ENCODE measurements around the gene INSIG2.

The INSIG2 gene

DNA sequence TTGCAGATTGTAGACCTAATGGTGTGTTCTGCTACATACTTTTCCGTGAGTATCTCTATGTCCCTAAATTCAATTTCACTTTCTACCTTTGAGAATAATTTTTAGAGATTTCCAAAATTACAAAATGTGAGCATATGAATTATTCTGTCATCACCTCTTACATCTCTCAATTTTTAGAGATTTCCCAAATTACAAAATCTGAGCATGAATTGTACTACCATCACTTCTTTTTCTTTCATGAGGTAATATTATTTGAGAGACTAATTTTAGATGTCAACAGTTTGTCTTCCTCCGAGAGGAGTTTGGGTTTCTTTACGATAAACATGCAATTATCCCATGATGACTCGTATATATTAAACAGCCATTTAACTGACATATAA lies 32.1 kb downstream of the INSIG2 start:
- no peaks in the 10 kb centered on the region for H3K79me2 ChIP-seq (ENCODE audit: insufficient read depth, low read length)
- H3K4me1 ChIP-seq (ENCODE audit: insufficient read depth, low read length, severe bottlenecking), result no peaks in the 10 kb centered on the region
- H3K4me3 ChIP-seq (ENCODE audit: low read depth, low read length, poor library complexity, severe bottlenecking), result no peak overlapping the region
- H2AFZ ChIP-seq (ENCODE audit: low read length), result no peak overlapping the region
- no peak overlapping the region for H3K4me2 ChIP-seq (ENCODE audit: low read length)
- H3F3A ChIP-seq (ENCODE audit: insufficient read depth, low read length), result no peaks in the 10 kb centered on the region
- H3K27ac ChIP-seq (ENCODE audit: low read depth, low read length, poor library complexity, severe bottlenecking), result no peak overlapping the region
- no peaks in the 10 kb centered on the region for H3K9me3 ChIP-seq (ENCODE audit: low read length)
- no peak overlapping the region for H3K9ac ChIP-seq (ENCODE audit: low read length)
- H3K27me3 ChIP-seq (ENCODE audit: insufficient read depth, low read length), result no peaks in the 10 kb centered on the region
- H4K20me1 ChIP-seq (ENCODE audit: insufficient read depth, low read length), result no peaks in the 10 kb centered on the region
- H3K9me2 ChIP-seq (ENCODE audit: low read depth, low read length), result no peaks in the 10 kb centered on the region
- H3K36me3 ChIP-seq (ENCODE audit: insufficient read depth, low read length), result no peaks in the 10 kb centered on the region
- TF ChIP-seq, protein P1, sequence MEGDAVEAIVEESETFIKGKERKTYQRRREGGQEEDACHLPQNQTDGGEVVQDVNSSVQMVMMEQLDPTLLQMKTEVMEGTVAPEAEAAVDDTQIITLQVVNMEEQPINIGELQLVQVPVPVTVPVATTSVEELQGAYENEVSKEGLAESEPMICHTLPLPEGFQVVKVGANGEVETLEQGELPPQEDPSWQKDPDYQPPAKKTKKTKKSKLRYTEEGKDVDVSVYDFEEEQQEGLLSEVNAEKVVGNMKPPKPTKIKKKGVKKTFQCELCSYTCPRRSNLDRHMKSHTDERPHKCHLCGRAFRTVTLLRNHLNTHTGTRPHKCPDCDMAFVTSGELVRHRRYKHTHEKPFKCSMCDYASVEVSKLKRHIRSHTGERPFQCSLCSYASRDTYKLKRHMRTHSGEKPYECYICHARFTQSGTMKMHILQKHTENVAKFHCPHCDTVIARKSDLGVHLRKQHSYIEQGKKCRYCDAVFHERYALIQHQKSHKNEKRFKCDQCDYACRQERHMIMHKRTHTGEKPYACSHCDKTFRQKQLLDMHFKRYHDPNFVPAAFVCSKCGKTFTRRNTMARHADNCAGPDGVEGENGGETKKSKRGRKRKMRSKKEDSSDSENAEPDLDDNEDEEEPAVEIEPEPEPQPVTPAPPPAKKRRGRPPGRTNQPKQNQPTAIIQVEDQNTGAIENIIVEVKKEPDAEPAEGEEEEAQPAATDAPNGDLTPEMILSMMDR (IDR thresholded peaks at IDR 0.05; ENCODE audit: low read length), result no peak
- TF ChIP-seq EZH2 (IDR thresholded peaks at IDR 0.05; ENCODE audit: borderline replicate concordance, low read length), result no peak

DNA sequence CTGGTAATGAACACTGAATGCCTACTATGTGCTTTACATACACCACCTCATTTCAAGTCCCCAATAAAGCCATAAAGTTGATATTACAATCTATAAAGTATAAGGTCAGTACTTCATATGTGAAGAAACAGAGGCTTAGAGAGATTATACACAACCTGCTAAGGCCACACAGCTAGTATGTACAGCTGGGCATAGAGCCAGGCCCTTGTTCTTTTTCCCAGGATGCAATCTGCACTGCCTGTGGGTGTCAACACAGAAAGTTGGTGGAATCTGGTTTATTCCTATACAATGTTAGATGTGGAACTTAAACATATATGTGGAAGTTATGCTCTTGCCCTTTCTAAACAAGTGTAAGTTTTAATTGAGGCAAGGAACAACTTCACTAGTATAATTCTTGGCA lies 32.8 kb downstream of the INSIG2 start:
- H3K36me3 ChIP-seq (ENCODE audit: insufficient read depth, low read length), result no peaks in the 10 kb centered on the region
- H3K4me3 ChIP-seq (ENCODE audit: low read depth, low read length, poor library complexity, severe bottlenecking), result no peak overlapping the region
- no peak overlapping the region for H3K9ac ChIP-seq (ENCODE audit: low read length)
- no peak overlapping the region for H3K27ac ChIP-seq (ENCODE audit: low read depth, low read length, poor library complexity, severe bottlenecking)
- H3K4me2 ChIP-seq (ENCODE audit: low read length), result no peak overlapping the region
- no peak overlapping the region for H2AFZ ChIP-seq (ENCODE audit: low read length)
- H3K4me1 ChIP-seq (ENCODE audit: insufficient read depth, low read length, severe bottlenecking), result no peaks in the 10 kb centered on the region
- TF ChIP-seq EZH2 (IDR thresholded peaks at IDR 0.05; ENCODE audit: borderline replicate concordance, low read length), result no peak
- TF ChIP-seq, protein P1 (IDR thresholded peaks at IDR 0.05; ENCODE audit: low read length), result no peak
- H3K79me2 ChIP-seq (ENCODE audit: insufficient read depth, low read length), result no peaks in the 10 kb centered on the region
- H3F3A ChIP-seq (ENCODE audit: insufficient read depth, low read length), result no peaks in the 10 kb centered on the region
- no peaks in the 10 kb centered on the region for H3K9me3 ChIP-seq (ENCODE audit: low read length)
- H4K20me1 ChIP-seq (ENCODE audit: insufficient read depth, low read length), result no peaks in the 10 kb centered on the region
- no peaks in the 10 kb centered on the region for H3K9me2 ChIP-seq (ENCODE audit: low read depth, low read length)
- no peaks in the 10 kb centered on the region for H3K27me3 ChIP-seq (ENCODE audit: insufficient read depth, low read length)

DNA sequence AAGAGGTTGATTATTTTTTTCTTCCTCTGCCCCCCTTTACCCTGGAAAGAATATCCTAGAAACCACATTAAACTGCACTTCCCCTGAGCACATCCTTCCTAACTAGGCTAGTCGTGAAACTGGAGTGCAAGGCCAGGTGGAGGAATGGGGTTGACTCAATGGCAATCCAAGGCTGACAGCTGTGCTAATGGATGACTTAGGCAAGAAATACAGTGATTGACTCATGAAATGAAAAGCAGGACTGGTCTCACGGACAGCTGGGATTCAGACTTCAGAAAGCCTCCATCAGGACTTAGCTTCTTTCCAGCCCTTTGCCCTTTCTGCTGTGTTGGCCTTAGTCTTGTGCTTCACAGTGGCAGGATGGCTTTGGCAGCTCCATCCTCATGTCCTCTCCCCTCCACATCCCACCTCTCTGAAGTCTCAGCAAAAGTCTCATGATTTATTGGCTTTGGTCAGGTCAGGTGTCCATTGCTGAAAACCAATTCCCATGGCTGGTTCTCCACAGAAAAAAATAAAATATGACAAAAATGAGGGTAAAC lies 33.8 kb downstream of the INSIG2 start:
- H3K4me3 ChIP-seq (ENCODE audit: low read depth, low read length, poor library complexity, severe bottlenecking), result no peak overlapping the region
- no peak overlapping the region for H3K4me2 ChIP-seq (ENCODE audit: low read length)
- no peaks in the 10 kb centered on the region for H4K20me1 ChIP-seq (ENCODE audit: insufficient read depth, low read length)
- H3K36me3 ChIP-seq (ENCODE audit: insufficient read depth, low read length), result no peaks in the 10 kb centered on the region
- H3K9me3 ChIP-seq (ENCODE audit: low read length), result no peaks in the 10 kb centered on the region
- H3K79me2 ChIP-seq (ENCODE audit: insufficient read depth, low read length), result no peaks in the 10 kb centered on the region
- TF ChIP-seq EZH2 (IDR thresholded peaks at IDR 0.05; ENCODE audit: borderline replicate concordance, low read length), result no peak
- TF ChIP-seq, protein P1 (IDR thresholded peaks at IDR 0.05; ENCODE audit: low read length), result no peak
- H2AFZ ChIP-seq (ENCODE audit: low read length), result no peak overlapping the region
- H3F3A ChIP-seq (ENCODE audit: insufficient read depth, low read length), result no peaks in the 10 kb centered on the region
- no peak overlapping the region for H3K27ac ChIP-seq (ENCODE audit: low read depth, low read length, poor library complexity, severe bottlenecking)
- no peak overlapping the region for H3K9ac ChIP-seq (ENCODE audit: low read length)
- no peaks in the 10 kb centered on the region for H3K27me3 ChIP-seq (ENCODE audit: insufficient read depth, low read length)
- H3K9me2 ChIP-seq (ENCODE audit: low read depth, low read length), result no peaks in the 10 kb centered on the region
- no peaks in the 10 kb centered on the region for H3K4me1 ChIP-seq (ENCODE audit: insufficient read depth, low read length, severe bottlenecking)
